Measurements from ENCODE around the gene CBX5.

CBX5 gene

DNA sequence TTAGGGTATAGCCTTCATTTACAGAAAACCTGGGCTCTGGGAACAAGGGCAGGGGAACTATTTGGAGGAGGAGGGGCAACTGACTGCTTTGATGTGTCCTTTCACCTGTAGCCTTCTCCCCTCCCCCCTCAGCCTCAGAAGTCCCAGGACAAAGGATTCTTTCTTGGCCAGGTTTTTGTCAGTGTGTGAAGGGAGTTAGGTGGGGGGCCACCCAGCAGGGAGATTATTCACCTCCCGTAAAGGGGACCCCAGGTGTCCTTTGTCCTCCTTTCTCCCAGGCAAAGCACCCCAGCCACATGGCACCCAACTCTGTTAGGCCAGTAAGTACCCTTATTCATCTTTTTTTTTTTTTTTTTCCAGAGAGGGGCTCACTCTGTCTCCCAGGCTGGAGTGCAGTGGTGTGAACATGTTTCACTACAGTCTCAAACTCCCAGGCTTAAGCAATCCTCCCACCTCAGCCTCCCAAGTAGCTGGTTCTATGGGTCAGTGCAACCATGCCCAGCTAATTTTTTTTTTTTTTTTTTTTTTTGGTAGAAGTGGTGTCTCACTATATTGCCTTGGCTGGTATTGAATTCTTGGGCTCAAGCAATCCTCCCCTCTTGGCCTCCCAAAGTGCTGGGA, 21.6 kb upstream of the CBX5 start:
- H3K4me3 ChIP-seq (ENCODE audit: low read length): peak overlapping the region; percentile 72
- H3K9ac ChIP-seq (ENCODE audit: low read depth, low read length): peak overlapping the region; percentile 66
- no peaks in the 10 kb centered on the region for H3K9me3 ChIP-seq (ENCODE audit: insufficient read depth, low read depth, low read length)
- H3K36me3 ChIP-seq (ENCODE audit: insufficient read depth, low read depth, low read length): no peaks in the 10 kb centered on the region
- peaks cover 35% of the 10 kb centered on the region for H3K4me1 ChIP-seq (ENCODE audit: insufficient read depth, low read length)
- H3K27me3 ChIP-seq (ENCODE audit: insufficient read depth, low read length): peaks cover 16% of the 10 kb centered on the region
- H3K27ac ChIP-seq (ENCODE audit: low read length): peak overlapping the region; percentile 18

DNA sequence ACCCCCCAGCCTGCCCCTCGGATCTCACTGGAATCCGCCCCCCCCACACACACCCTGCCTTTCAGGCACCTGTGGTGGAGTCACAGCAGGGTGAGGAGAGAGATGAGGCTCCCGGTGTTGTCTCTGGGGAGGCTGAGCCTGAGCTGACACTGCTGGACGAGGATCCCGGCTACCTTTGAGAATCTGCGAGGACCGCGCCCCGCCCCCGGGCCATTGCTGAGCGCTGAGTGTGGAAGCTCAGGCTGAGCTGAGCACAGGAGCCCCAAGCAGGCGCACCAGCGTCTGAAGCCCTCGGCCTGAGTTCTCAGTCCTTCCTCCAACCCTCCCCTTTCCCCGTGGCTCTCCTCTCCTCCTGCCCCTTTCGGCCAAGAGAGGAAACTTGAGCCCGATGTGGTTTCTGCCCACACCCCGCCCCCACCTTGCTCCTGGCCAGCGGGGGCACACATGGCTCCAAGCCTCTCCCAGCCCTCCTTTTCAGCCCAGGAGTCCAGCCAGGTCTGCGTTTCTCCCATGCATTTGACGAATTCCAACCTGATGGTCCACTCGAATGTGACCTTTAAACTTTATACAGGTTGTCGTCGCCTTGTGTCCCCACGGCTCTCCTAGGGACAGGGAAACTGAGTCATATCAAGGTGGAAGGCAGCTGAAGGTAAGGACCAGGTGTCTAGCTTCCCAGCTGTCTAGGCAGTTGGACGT, 21.0 kb upstream of the CBX5 start, which contains the start of gene NFE2:
Gene NFE2, minus strand, starts transcription at position 284 of the 696 bp plus-strand sequence. CDS start 5,767 bp downstream, outside the sequence.
- Histone ChIP-seq H3K27ac (ENCODE audit: low read length) (peak within 1 kb of the TSS; percentile 18), H3K36me3 (ENCODE audit: insufficient read depth, low read depth, low read length) (no peaks in the 10 kb centered on the region), H3K4me1 (ENCODE audit: insufficient read depth, low read length) (peaks cover 35% of the 10 kb centered on the region), H3K9me3 (ENCODE audit: insufficient read depth, low read depth, low read length) (no peaks in the 10 kb centered on the region), H3K9ac (ENCODE audit: low read depth, low read length) (peak within 1 kb of the TSS; percentile 66), H3K4me3 (ENCODE audit: low read length) (peak within 1 kb of the TSS; percentile 72), H3K27me3 (ENCODE audit: insufficient read depth, low read length) (peaks cover 16% of the 10 kb centered on the region)

GRCh38 chr12:54300225-54300731, 20.4 kb upstream of the CBX5 start:
- H3K27ac ChIP-seq (ENCODE audit: low read length): no peak overlapping the region
- peaks cover 35% of the 10 kb centered on the region for H3K4me1 ChIP-seq (ENCODE audit: insufficient read depth, low read length)
- H3K36me3 ChIP-seq (ENCODE audit: insufficient read depth, low read depth, low read length): no peaks in the 10 kb centered on the region
- H3K9ac ChIP-seq (ENCODE audit: low read depth, low read length): peak overlapping the region; percentile 66; the same call in 1 of the 2 replicates
- no peaks in the 10 kb centered on the region for H3K9me3 ChIP-seq (ENCODE audit: insufficient read depth, low read depth, low read length)
- peak overlapping the region; percentile 72 for H3K4me3 ChIP-seq (ENCODE audit: low read length)
- H3K27me3 ChIP-seq (ENCODE audit: insufficient read depth, low read length): peaks cover 16% of the 10 kb centered on the region

- H3K36me3 ChIP-seq (ENCODE audit: insufficient read depth, low read depth, low read length): no peaks in the 10 kb centered on the region
- no peak overlapping the region for H3K27ac ChIP-seq (ENCODE audit: low read length)
- peak overlapping the region; percentile 66; the same call in 1 of the 2 replicates for H3K9ac ChIP-seq (ENCODE audit: low read depth, low read length)
- H3K27me3 ChIP-seq (ENCODE audit: insufficient read depth, low read length): peaks cover 16% of the 10 kb centered on the region
- peaks cover 35% of the 10 kb centered on the region for H3K4me1 ChIP-seq (ENCODE audit: insufficient read depth, low read length)
- H3K9me3 ChIP-seq (ENCODE audit: insufficient read depth, low read depth, low read length): no peaks in the 10 kb centered on the region
- peak overlapping the region; percentile 72 for H3K4me3 ChIP-seq (ENCODE audit: low read length)
Observed at GRCh38 chr12:54299515-54300224, 19.7 kb upstream of the CBX5 start.

GRCh38 chr12:54298904-54299303, 19.0 kb upstream of the CBX5 start:
- Histone ChIP-seq H3K4me1 (ENCODE audit: insufficient read depth, low read length) (peaks cover 27% of the 10 kb centered on the region), H3K27ac (ENCODE audit: low read length) (no peak overlapping the region), H3K4me3 (ENCODE audit: low read length) (no peak overlapping the region)

GRCh38 chr12:54296393-54297099, 16.6 kb upstream of the CBX5 start:
- H3K4me3 ChIP-seq (ENCODE audit: low read length): no peak overlapping the region

More at GRCh38 chr12:54298904-54299303, 19.0 kb upstream of the CBX5 start:
- no peaks in the 10 kb centered on the region for H3K36me3 ChIP-seq (ENCODE audit: insufficient read depth, low read depth, low read length)
- H3K9me3 ChIP-seq (ENCODE audit: insufficient read depth, low read depth, low read length): no peaks in the 10 kb centered on the region
- H3K9ac ChIP-seq (ENCODE audit: low read depth, low read length): no peak overlapping the region
- peaks cover 16% of the 10 kb centered on the region for H3K27me3 ChIP-seq (ENCODE audit: insufficient read depth, low read length)

GRCh38 chr12:54294953-54295566, 15.1 kb upstream of the CBX5 start:
- no peak overlapping the region for H3K27ac ChIP-seq (ENCODE audit: low read length)
- H3K4me3 ChIP-seq (ENCODE audit: low read length): no peak overlapping the region
- H3K9me3 ChIP-seq (ENCODE audit: insufficient read depth, low read depth, low read length): no peaks in the 10 kb centered on the region
- H3K9ac ChIP-seq (ENCODE audit: low read depth, low read length): no peak overlapping the region
- peaks cover 12% of the 10 kb centered on the region for H3K27me3 ChIP-seq (ENCODE audit: insufficient read depth, low read length)
- H3K36me3 ChIP-seq (ENCODE audit: insufficient read depth, low read depth, low read length): no peaks in the 10 kb centered on the region
- H3K4me1 ChIP-seq (ENCODE audit: insufficient read depth, low read length): peaks cover 6% of the 10 kb centered on the region

More at GRCh38 chr12:54296393-54297099, 16.6 kb upstream of the CBX5 start:
- Histone ChIP-seq H3K27me3 (ENCODE audit: insufficient read depth, low read length) (peaks cover 16% of the 10 kb centered on the region), H3K9me3 (ENCODE audit: insufficient read depth, low read depth, low read length) (no peaks in the 10 kb centered on the region), H3K36me3 (ENCODE audit: insufficient read depth, low read depth, low read length) (no peaks in the 10 kb centered on the region), H3K9ac (ENCODE audit: low read depth, low read length) (no peak overlapping the region), H3K27ac (ENCODE audit: low read length) (no peak overlapping the region), H3K4me1 (ENCODE audit: insufficient read depth, low read length) (peaks cover 15% of the 10 kb centered on the region)

GRCh38 chr12:54294152-54294952, 14.4 kb upstream of the CBX5 start:
- Histone ChIP-seq H3K9ac (ENCODE audit: low read depth, low read length) (no peak overlapping the region), H3K4me1 (ENCODE audit: insufficient read depth, low read length) (no peaks in the 10 kb centered on the region; the same call in 1 of the 2 replicates), H3K27me3 (ENCODE audit: insufficient read depth, low read length) (peaks cover 4% of the 10 kb centered on the region; the same call in 1 of the 2 replicates), H3K9me3 (ENCODE audit: insufficient read depth, low read depth, low read length) (no peaks in the 10 kb centered on the region), H3K27ac (ENCODE audit: low read length) (no peak overlapping the region), H3K36me3 (ENCODE audit: insufficient read depth, low read depth, low read length) (no peaks in the 10 kb centered on the region), H3K4me3 (ENCODE audit: low read length) (no peak overlapping the region)

DNA sequence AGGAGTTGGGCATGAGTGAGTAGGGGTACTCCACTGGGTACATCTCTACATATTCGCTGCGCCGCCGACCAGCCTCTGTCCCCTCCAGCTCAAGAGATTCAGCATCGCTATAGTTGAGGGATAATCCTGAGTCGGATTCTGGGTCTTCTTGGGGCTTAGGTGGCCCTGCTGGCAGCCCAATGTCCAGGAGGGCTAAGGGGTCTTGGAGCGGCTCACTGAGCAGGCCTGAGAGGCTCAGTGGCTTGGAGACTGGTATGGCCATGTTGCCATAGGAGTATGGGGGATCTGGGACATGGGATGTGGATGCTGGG, 13.0 kb upstream of the CBX5 start:
- no peaks in the 10 kb centered on the region for H3K9me3 ChIP-seq (ENCODE audit: insufficient read depth, low read depth, low read length)
- peaks cover 4% of the 10 kb centered on the region for H3K36me3 ChIP-seq (ENCODE audit: insufficient read depth, low read depth, low read length)
- no peak overlapping the region for H3K27ac ChIP-seq (ENCODE audit: low read length)
- no peak overlapping the region for H3K4me3 ChIP-seq (ENCODE audit: low read length)
- H3K4me1 ChIP-seq (ENCODE audit: insufficient read depth, low read length): no peaks in the 10 kb centered on the region
- H3K9ac ChIP-seq (ENCODE audit: low read depth, low read length): no peak overlapping the region
- no peaks in the 10 kb centered on the region for H3K27me3 ChIP-seq (ENCODE audit: insufficient read depth, low read length)

- H3K4me3 ChIP-seq (ENCODE audit: low read length): no peak overlapping the region
- no peaks in the 10 kb centered on the region for H3K9me3 ChIP-seq (ENCODE audit: insufficient read depth, low read depth, low read length)
- H3K27me3 ChIP-seq (ENCODE audit: insufficient read depth, low read length): no peaks in the 10 kb centered on the region
- no peaks in the 10 kb centered on the region for H3K4me1 ChIP-seq (ENCODE audit: insufficient read depth, low read length)
- no peak overlapping the region for H3K9ac ChIP-seq (ENCODE audit: low read depth, low read length)
- peaks cover 10% of the 10 kb centered on the region for H3K36me3 ChIP-seq (ENCODE audit: insufficient read depth, low read depth, low read length)
- no peak overlapping the region for H3K27ac ChIP-seq (ENCODE audit: low read length)
Observed at GRCh38 chr12:54292083-54292930, 12.4 kb upstream of the CBX5 start.

Measured in iPS-20b (cell line).